ENCODE data around the gene PDE4B. TPM values are rescaled to one million over a fixed set of nuclear protein-coding genes. Genes with fewer than 3 reads are reported as not detected.
"Not testable (repeated sequence)": the region's sequence is repeated elsewhere in the genome, so short reads cannot be mapped to it uniquely, and the experiment has no call there.

Gene PDE4B
- total RNA-seq, 1 experiment from 2014 or later = 2.6 TPM

GRCh38 chr1:66305927-66306326 lies 513.2 kb downstream of the PDE4B start:
- no peaks in the 10 kb centered on the region for H3K36me3 ChIP-seq
- H3K4me3 ChIP-seq = no peak overlapping the region
- H3K4me1 ChIP-seq = no peaks in the 10 kb centered on the region
- H3K27me3 ChIP-seq = peaks cover 4% of the 10 kb centered on the region; the same call in 1 of the 2 replicates
- no peaks in the 10 kb centered on the region for H3K9me3 ChIP-seq (replicated peaks)
- H3K27ac ChIP-seq = no peak overlapping the region
- DNase-seq = no peak

DNA sequence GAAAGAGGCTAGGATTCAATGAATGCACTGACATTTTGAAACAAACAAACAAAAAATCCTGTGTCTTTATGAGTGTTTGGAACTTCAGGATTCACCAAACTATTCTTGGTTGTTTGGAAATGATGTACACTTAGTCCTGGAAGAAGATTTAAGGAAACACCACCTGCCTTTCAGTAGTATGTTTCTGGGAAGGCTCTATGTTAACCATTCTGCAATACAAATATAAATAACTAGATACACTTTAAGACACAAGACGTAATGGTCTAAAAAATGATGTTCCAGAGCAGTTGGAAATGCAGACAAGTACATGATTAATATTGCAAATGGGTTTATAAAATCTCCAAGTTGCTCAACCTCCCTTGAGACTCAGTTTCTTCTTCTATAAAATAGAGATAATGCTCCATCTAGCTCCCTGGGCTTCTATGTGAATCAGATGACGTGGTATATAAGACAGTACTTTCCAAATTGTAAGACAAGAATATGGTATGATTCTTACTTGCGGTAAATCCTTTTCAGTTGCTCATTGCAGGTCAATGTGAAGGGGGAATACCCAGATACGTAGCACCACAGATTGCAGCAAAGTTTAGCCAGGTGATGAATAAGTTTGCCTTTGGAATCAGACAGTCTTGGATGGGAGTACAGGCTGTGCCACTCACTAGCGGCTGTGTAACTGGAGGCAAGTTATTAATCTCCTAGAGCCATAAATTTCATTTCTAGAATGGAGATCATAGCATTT lies 516.5 kb downstream of the PDE4B start:
- Histone ChIP-seq H3K4me1 (no peaks in the 10 kb centered on the region), H3K4me3 (no peak overlapping the region), H3K27me3 (peaks cover 4% of the 10 kb centered on the region; the same call in 1 of the 2 replicates), H3K36me3 (no peaks in the 10 kb centered on the region), H3K9me3 (replicated peaks) (no peaks in the 10 kb centered on the region), H3K27ac (no peak overlapping the region)
- no peak for DNase-seq

DNA sequence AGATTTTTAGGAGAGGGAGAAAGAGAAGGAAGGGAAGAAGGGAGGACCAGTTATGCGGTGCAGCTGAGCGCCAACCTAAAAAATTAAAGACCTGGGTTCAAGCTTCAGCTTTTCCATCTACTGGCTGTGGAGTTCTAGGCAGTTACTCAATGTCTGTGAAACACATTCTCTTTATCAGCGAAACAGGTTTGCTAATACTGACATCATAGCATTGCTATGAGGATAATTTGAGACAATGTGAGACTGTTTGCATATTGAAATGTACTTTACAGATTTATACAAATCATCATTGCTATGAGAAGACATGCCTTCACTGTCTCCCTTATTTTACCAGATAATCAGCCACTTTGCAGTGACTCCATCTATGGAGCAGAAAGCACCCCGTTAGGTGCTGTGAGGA lies 518.4 kb downstream of the PDE4B start:
- DNase-seq = no peak

GRCh38 chr1:66311628-66312027 lies 518.9 kb downstream of the PDE4B start:
- DNase-seq = no peak
- no peaks in the 10 kb centered on the region for H3K9me3 ChIP-seq (replicated peaks)
- H3K27ac ChIP-seq = no peak overlapping the region
- H3K4me3 ChIP-seq = no peak overlapping the region
- peaks cover 4% of the 10 kb centered on the region; the same call in 1 of the 2 replicates for H3K27me3 ChIP-seq
- no peaks in the 10 kb centered on the region for H3K36me3 ChIP-seq
- H3K4me1 ChIP-seq = no peaks in the 10 kb centered on the region

More for the DNA sequence above, 518.4 kb downstream of the PDE4B start:
- no peaks in the 10 kb centered on the region for H3K9me3 ChIP-seq (replicated peaks)
- no peaks in the 10 kb centered on the region for H3K36me3 ChIP-seq
- H3K27ac ChIP-seq = no peak overlapping the region
- peaks cover 4% of the 10 kb centered on the region; the same call in 1 of the 2 replicates for H3K27me3 ChIP-seq
- no peak overlapping the region for H3K4me3 ChIP-seq
- no peaks in the 10 kb centered on the region for H3K4me1 ChIP-seq

GRCh38 chr1:66312271-66312990 lies 519.7 kb downstream of the PDE4B start:
- no peak overlapping the region for H3K4me3 ChIP-seq
- no peaks in the 10 kb centered on the region for H3K4me1 ChIP-seq
- peaks cover 4% of the 10 kb centered on the region; the same call in 1 of the 2 replicates for H3K27me3 ChIP-seq
- no peak overlapping the region for H3K27ac ChIP-seq
- H3K9me3 ChIP-seq (replicated peaks) = no peaks in the 10 kb centered on the region
- no peak for DNase-seq
- no peaks in the 10 kb centered on the region for H3K36me3 ChIP-seq

DNA sequence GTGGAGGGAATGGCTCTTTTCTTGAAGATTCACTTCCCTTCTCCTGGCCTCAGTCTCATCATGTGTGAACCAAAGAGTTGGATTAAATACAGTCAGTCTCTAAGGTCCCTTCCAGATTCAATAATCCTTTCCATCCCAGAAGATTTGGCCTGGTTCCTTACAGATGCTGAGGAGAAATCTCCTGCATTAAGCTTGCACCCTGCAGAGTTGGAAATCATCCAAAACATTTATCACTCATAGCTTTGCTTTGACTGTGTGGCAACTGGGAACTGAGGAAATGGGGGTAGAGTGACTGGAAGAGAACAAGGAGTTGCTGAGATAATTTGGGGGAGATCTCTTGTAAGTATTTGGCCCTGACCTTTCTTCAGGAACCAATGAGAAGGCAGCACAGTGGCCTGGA lies 520.7 kb downstream of the PDE4B start:
- no peaks in the 10 kb centered on the region for H3K9me3 ChIP-seq (replicated peaks)
- no peak for DNase-seq
- no peaks in the 10 kb centered on the region for H3K36me3 ChIP-seq
- no peak overlapping the region for H3K27ac ChIP-seq
- no peak overlapping the region for H3K4me3 ChIP-seq
- no peaks in the 10 kb centered on the region for H3K4me1 ChIP-seq
- H3K27me3 ChIP-seq = peaks cover 4% of the 10 kb centered on the region; the same call in 1 of the 2 replicates

- no peaks in the 10 kb centered on the region for H3K27me3 ChIP-seq
- no peak for DNase-seq
Measured at GRCh38 chr1:66315671-66316070, 523.0 kb downstream of the PDE4B start.

GRCh38 chr1:66316464-66317247 lies 524.0 kb downstream of the PDE4B start:
- no peak for DNase-seq
- Histone ChIP-seq H3K27ac (no peak overlapping the region), H3K36me3 (no peaks in the 10 kb centered on the region), H3K4me3 (no peak overlapping the region), H3K4me1 (no peaks in the 10 kb centered on the region), H3K27me3 (no peaks in the 10 kb centered on the region), H3K9me3 (replicated peaks) (no peaks in the 10 kb centered on the region)

More at GRCh38 chr1:66315671-66316070, 523.0 kb downstream of the PDE4B start:
- Histone ChIP-seq H3K27ac (no peak overlapping the region), H3K4me3 (no peak overlapping the region), H3K36me3 (no peaks in the 10 kb centered on the region), H3K4me1 (no peaks in the 10 kb centered on the region), H3K9me3 (replicated peaks) (no peaks in the 10 kb centered on the region)

DNA sequence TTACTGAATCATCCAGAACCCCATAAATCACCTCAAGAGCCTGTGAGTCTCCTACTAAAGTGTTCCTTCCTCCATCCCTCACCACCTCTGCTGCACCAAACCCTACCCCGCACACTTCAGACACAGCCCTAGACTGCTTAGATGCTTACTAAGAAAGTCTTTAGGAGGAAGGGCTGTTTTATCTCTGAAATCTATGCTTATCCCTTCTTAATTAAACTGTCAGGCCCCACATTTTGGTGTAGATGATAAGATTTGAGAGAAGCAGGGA lies 524.5 kb downstream of the PDE4B start:
- DNase-seq = no peak
- no peak overlapping the region for H3K27ac ChIP-seq

DNA sequence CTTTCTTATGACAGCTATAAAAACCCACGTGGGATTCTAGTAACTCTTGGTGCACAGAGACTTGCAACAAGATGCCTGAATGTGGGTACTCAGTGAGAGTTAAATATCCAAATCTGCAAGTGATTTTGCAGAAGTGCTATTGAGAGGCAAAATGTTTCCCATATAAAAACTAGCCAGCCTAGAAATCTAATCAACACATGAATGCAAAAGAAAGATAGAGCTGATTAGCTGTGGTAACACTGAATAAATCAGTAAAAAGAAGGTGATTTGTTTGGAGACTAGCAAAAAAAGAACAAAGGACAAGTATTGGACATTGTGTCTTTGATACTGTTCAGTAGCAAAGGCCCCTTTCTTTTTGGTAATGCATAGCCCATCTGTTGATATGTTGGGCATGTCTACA lies 527.5 kb downstream of the PDE4B start:
- no peak overlapping the region for H3K27ac ChIP-seq
- no peaks in the 10 kb centered on the region for H3K36me3 ChIP-seq
- no peaks in the 10 kb centered on the region for H3K4me1 ChIP-seq
- DNase-seq = no peak
- no peaks in the 10 kb centered on the region for H3K27me3 ChIP-seq
- no peaks in the 10 kb centered on the region for H3K9me3 ChIP-seq (replicated peaks)
- no peak overlapping the region for H3K4me3 ChIP-seq

More for the DNA sequence above, 524.5 kb downstream of the PDE4B start:
- no peaks in the 10 kb centered on the region for H3K9me3 ChIP-seq (replicated peaks)
- H3K4me3 ChIP-seq = no peak overlapping the region
- no peaks in the 10 kb centered on the region for H3K4me1 ChIP-seq
- no peaks in the 10 kb centered on the region for H3K36me3 ChIP-seq
- no peaks in the 10 kb centered on the region for H3K27me3 ChIP-seq

- not testable (repeated sequence) for DNase-seq
Measured at GRCh38 chr1:66322462-66322861, 529.8 kb downstream of the PDE4B start.

GRCh38 chr1:66323958-66324625 lies 531.4 kb downstream of the PDE4B start:
- DNase-seq = no peak
- Histone ChIP-seq H3K27ac (no peak overlapping the region), H3K36me3 (no peaks in the 10 kb centered on the region), H3K4me1 (no peaks in the 10 kb centered on the region), H3K9me3 (replicated peaks) (no peaks in the 10 kb centered on the region), H3K4me3 (no peak overlapping the region), H3K27me3 (no peaks in the 10 kb centered on the region)

More at GRCh38 chr1:66322462-66322861, 529.8 kb downstream of the PDE4B start:
- H3K36me3 ChIP-seq; H3K4me1 ChIP-seq; H3K27me3 ChIP-seq; H3K4me3 ChIP-seq; H3K9me3 ChIP-seq (replicated peaks); H3K27ac ChIP-seq: not testable (repeated sequence)

GRCh38 chr1:66325594-66326380 lies 533.1 kb downstream of the PDE4B start:
- Histone ChIP-seq H3K27me3 (no peaks in the 10 kb centered on the region), H3K9me3 (replicated peaks) (no peaks in the 10 kb centered on the region), H3K4me1 (peaks cover 6% of the 10 kb centered on the region), H3K27ac (no peak overlapping the region), H3K36me3 (no peaks in the 10 kb centered on the region), H3K4me3 (no peak overlapping the region)
- DNase-seq = no peak

DNA sequence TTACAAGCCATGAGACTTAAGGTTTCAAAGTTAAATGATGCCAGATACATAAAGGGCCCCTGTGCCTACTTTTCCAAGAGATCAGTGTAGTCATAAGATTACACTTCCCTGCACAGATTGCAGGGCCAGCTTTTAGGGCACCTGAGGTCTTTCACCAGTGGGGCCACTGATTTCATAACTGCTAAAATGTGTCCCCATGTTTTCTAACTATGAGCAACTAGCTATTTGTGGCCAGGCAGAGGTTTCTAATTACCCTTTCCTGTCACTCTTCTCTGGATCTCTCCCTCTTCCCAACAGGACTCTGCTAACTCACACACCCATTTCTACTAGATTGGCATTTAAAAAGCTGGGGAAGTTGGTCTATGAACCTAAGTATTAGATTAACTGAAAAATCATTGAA lies 534.2 kb downstream of the PDE4B start:
- no peak for DNase-seq
- H3K9me3 ChIP-seq (replicated peaks) = no peaks in the 10 kb centered on the region
- H3K27ac ChIP-seq = no peak overlapping the region
- H3K27me3 ChIP-seq = no peaks in the 10 kb centered on the region
- H3K4me3 ChIP-seq = no peak overlapping the region
- peaks cover 14% of the 10 kb centered on the region for H3K4me1 ChIP-seq
- no peaks in the 10 kb centered on the region for H3K36me3 ChIP-seq
